Fibroblast of skin of left biceps (primary cell): ENCODE data around the gene OR6B3.

Experiments used
- DNase-seq, 2 experiments: peaks; one replicate each; pipeline ENCODE4 v3.0.0-alpha.2; 2013; ENCODE audit warnings: low read depth in 2 of 2

Gene OR6B3

GRCh38 chr2:240053173-240054155 lies at the start of gene OR6B3:
Gene OR6B3, minus strand, starts transcription at chr2:240053521.
- no peak for DNase-seq

- DNase-seq: no peak
Measured at GRCh38 chr2:240098349-240098748, 45.0 kb upstream of the OR6B3 start.

DNA sequence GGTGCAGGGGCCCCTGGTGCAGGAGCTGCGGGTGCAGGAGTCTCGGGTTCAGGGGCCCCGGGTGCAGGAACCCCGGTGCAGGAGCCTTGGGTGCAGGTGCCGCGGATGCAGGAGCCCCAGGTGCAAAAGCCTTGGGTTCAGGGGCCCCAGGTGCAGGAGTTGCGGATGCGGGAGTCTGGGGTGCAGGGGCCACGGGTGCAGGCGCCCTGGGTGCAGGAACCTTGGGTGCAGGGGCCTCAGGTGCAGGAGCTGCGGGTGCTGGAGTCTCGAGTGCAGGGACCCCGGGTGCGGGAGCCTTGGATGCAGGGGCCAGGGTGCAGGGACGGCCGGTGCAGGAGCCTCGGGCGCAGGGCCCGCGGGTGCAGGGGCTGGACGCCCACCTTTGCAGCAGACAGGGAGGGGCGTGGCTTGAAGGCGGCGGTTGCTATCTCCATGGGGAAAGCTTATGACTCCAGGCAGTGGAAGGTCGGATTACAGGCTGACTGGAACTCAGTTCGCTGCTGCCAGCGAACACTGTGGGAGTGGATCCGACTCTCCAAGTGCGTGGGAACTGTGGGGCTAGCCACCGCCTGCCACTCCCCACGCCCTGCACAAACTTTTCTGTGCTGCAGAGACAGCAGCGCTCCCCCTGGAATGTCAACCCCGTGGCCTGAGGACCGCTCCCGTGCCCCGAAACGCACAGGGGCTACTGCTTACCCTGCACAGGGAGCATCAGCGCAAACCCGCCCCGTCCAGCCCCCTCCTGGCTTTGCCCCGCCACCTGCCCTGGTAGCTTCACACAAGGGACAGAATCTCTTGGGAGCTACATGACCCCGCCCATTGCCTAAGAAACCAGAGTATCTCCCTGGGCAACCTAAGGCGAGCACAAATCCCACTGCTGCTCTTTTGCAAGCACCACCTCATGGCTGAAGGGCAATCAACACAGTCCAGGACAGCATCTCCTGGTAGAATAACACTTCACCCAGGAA lies 42.5 kb upstream of the OR6B3 start:
- no peak for DNase-seq

GRCh38 chr2:240089306-240089705 lies 36.0 kb upstream of the OR6B3 start:
- no peak for DNase-seq

GRCh38 chr2:240086563-240086962 lies 33.2 kb upstream of the OR6B3 start:
- no peak for DNase-seq

GRCh38 chr2:240078631-240079030 lies 25.3 kb upstream of the OR6B3 start:
- DNase-seq: no peak

GRCh38 chr2:240077442-240077841 lies 24.1 kb upstream of the OR6B3 start:
- DNase-seq: no peak

DNA sequence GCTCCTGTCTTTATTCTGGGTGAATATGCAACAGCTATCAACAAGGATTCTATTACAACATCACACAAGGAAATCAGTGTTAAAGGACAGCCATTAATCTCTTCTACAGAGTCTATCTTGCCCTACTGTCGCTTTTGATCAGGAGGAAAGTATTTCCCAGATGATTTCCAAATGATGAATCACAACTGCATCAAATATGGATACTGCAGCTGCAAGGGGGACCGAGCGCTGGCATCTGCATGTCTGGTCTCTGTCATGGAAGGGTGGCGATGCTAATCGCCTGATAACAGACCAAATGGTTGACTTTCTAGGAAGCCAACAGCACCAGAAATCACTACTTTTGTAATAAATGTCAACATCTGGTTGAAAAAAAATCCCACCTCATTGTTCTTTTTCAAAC lies 21.2 kb upstream of the OR6B3 start:
- no peak for DNase-seq

- DNase-seq: no peak
Measured at GRCh38 chr2:240070907-240071306, 17.6 kb upstream of the OR6B3 start.

GRCh38 chr2:240069829-240070228 lies 16.5 kb upstream of the OR6B3 start:
- no peak for DNase-seq

- DNase-seq: no peak
Measured at GRCh38 chr2:240068193-240068592, 14.9 kb upstream of the OR6B3 start.

GRCh38 chr2:240066489-240066888 lies 13.2 kb upstream of the OR6B3 start:
- no peak for DNase-seq

- no peak for DNase-seq
Measured at GRCh38 chr2:240064898-240065297, 11.6 kb upstream of the OR6B3 start.

GRCh38 chr2:240060977-240061591 lies 7.8 kb upstream of the OR6B3 start:
- DNase-seq: peak; percentile 4 to 5

DNA sequence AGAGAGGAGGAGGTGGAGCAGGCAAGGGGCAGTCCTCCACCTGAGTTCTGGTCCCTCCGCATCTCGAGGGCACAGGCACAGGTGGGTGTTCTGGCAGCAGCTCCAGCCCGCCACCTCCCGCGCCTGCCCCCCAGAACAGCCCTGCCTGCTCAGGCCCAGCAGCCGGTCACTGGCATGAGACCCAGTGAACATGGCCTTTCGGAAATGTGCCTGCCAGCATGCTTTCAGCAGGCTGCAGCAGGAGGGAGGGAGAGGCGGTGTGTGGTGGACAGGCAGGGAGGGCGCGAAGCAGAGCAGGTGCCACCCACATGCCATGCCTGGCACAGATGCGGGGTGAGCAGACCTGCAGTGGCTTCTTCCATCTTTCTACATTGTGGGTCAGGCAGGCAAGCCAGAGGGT lies 3.4 kb upstream of the OR6B3 start:
- no peak for DNase-seq

DNA sequence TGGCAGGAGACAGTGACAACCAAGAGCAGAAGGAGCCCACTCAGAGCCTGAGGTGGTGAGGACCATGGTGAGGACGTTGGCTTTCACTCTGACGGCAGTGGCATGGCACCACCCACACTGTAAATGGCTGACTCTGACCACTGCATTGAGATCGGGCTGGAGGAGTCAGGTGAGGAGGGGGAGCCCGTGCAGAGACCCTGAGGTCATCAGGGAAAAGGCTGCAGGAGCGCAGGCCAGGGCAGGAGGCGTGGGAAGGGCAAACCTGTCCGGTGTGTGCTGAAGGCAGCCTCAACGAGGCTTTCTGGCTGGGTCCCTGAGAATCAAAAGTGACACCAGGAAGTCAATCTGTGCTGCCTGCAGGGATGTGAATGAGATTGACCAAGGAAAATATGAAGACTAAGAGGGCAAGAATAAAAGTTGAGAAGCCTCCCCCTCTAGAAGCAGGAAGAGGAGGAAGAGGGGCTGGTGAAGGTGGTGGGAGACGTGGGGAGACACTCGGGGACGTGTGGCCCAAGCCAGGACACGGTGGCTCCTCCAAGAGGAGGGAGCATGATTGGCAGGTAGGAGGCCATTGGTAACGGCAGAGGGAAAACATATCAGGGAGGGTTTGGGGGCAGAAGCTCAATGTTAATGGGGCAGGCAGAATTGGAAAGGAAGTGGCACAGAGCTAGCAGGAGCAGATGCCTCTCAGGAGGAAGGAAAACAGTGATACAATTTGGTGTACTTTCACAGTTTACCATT lies 2.0 kb upstream of the OR6B3 start:
- no peak for DNase-seq

- no peak for DNase-seq
Measured at GRCh38 chr2:240052524-240052923, 797 bp downstream of the OR6B3 start.

DNA sequence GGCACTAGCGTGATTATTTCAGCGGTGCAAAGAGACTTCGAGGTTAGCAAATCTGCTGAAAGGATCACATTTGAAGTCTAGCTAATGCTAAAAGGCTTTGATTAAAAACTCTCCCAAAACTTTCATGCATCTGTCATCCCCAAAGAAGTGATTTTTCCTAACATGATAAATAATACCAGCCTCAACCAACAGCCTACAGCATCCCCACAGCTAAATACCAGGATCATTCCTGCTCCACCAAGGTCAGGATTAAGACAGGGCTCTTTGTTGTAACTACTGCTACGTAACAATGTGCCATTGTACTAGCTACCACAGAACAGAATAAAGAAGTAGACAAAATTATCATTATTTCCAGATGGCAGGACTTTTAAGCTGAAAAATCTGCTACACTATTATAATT lies 1.6 kb downstream of the OR6B3 start:
- DNase-seq: no peak

DNA sequence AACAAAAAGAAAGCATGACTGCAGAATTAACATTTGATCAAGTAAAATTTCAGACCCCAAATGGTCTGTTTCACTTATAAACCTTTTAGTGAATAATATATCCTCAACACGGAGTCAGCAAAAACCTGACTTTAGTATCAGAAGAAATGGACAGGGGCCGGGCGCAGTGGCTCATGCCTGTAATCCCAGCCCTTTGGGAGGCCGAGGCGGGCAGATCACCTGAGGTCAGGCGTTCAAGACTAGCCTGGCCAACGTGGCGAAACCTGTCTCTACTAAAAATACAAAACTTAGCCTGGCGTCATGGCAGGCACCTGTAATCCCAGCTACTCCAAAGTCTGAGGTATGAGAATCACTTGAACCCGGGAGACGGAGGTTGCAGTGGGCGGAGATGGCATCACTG lies 3.0 kb downstream of the OR6B3 start:
- DNase-seq: no peak

DNA sequence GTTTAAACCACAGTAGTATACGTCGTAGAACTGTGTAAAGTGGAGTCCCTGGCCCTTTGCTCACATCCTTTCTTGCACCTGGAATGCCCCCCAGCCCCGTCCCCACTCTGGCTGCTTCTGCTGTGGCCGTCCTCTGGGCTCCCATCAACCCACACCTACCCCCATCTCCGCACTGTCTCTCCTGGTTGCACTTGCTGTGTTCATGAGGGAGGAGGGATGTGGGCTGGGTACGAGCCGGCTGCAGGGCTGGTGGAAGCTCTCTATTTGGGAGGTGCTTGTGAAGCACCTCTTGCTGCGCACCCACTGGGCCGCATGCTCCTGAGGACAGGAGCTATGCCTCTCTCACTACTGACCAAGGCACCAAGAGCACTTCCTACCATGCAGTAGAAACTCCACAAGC lies 5.1 kb downstream of the OR6B3 start:
- no peak for DNase-seq

DNA sequence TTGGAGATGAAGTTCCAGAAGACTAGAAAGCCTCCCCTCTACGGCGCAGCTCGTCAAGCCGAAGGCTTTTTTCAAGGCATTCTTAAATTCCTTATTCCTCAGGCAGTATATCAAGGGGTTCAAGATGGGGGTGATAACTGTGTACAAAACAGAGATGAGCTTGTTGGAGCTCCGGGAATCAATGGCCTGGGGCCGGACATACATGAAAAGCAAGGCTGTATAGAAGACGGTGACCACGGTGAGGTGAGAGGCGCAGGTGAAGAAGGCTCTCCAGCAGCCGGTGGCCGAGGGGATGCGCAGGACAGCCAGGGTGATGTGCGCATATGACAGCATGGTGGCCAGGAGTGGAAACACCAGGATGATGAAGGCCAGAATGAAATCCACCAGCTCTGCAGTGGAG lies 8.2 kb downstream of the OR6B3 start:
- no peak for DNase-seq
